ENCODE measurements around the gene PALLD. TPM values are rescaled to one million over a fixed set of nuclear protein-coding genes. Genes with fewer than 3 reads are reported as not detected.
A peak's percentile ranks its signal among the peaks of the same experiment; 100 is the strongest.

The PALLD gene
- total RNA-seq, 1 experiment from 2014 or later, result 27.6 TPM

DNA sequence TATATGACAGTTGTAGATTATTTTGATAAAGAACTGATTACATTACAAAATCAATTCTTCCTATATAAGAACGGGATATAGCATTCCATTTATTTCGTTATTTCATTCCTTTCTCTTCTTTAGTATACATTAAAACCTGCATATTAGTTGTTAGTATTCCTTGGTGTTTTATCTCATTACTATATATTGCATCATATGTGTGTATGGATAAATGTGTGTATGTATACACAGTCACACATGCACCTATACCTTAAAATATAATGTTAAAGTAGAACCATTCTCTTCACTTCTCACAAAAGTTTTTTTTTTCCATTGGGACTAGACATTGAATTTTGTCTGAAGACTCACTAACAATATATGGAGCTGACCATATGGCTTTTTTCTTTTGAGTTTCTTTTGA, 5.3 kb upstream of the PALLD start:
- H3K4me3 Mint-ChIP-seq (ENCODE audit: low read depth, unreplicated experiment), result no peak overlapping the region
- no peak overlapping the region for H3K27ac Mint-ChIP-seq (ENCODE audit: unreplicated experiment)
- DNase-seq, result no peak
- H3K27me3 Mint-ChIP-seq (ENCODE audit: unreplicated experiment), result no peaks in the 10 kb centered on the region
- H3K4me1 Mint-ChIP-seq (ENCODE audit: low read depth, unreplicated experiment), result peaks cover 15% of the 10 kb centered on the region
- BruUV-seq (replicated peaks), result no TSS peak
- H3K36me3 Mint-ChIP-seq (ENCODE audit: insufficient read depth, unreplicated experiment), result no peaks in the 10 kb centered on the region
- CTCF ChIA-PET, result no interaction called here
- intact Hi-C loops (cut with micrococcal nuclease; ENCODE audit: unreplicated experiment), result no loop called here
- no peaks in the 10 kb centered on the region for H3K9me3 Mint-ChIP-seq (ENCODE audit: low read depth, unreplicated experiment)
- TF ChIP-seq, protein P1, sequence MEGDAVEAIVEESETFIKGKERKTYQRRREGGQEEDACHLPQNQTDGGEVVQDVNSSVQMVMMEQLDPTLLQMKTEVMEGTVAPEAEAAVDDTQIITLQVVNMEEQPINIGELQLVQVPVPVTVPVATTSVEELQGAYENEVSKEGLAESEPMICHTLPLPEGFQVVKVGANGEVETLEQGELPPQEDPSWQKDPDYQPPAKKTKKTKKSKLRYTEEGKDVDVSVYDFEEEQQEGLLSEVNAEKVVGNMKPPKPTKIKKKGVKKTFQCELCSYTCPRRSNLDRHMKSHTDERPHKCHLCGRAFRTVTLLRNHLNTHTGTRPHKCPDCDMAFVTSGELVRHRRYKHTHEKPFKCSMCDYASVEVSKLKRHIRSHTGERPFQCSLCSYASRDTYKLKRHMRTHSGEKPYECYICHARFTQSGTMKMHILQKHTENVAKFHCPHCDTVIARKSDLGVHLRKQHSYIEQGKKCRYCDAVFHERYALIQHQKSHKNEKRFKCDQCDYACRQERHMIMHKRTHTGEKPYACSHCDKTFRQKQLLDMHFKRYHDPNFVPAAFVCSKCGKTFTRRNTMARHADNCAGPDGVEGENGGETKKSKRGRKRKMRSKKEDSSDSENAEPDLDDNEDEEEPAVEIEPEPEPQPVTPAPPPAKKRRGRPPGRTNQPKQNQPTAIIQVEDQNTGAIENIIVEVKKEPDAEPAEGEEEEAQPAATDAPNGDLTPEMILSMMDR (IDR thresholded peaks at IDR 0.05; ENCODE audit: unreplicated experiment), result no peak

DNA sequence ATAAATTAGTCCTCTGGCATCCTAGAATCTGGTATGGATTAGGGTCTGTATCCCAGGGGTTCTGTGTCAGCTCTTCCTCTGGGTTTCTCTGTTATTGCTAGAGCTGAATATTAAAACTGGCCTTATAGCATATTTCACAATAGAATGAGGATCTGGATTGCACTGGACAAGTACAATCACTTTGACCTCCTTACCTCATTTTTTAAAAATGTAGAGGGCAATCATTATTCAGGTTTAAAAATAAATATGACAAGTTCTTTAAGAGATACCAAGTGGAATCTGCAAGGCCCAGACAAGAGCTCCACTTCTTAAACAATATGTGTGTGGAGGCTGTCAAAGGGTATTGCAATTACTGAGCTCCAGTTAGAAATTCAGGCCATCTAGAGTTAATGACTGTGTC, 1.4 kb downstream of the PALLD start:
- CTCF ChIA-PET, result no interaction called here
- no TSS peak for BruUV-seq (replicated peaks)
- no peak overlapping the region for H3K4me3 Mint-ChIP-seq (ENCODE audit: low read depth, unreplicated experiment)
- H3K27ac Mint-ChIP-seq (ENCODE audit: unreplicated experiment), result no peak overlapping the region
- no peak for DNase-seq
- peaks cover 12% of the 10 kb centered on the region for H3K4me1 Mint-ChIP-seq (ENCODE audit: low read depth, unreplicated experiment)
- intact Hi-C loops (cut with micrococcal nuclease; ENCODE audit: unreplicated experiment), result no loop called here
- no peaks in the 10 kb centered on the region for H3K9me3 Mint-ChIP-seq (ENCODE audit: low read depth, unreplicated experiment)
- no peaks in the 10 kb centered on the region for H3K36me3 Mint-ChIP-seq (ENCODE audit: insufficient read depth, unreplicated experiment)
- TF ChIP-seq, protein P1 (IDR thresholded peaks at IDR 0.05; ENCODE audit: unreplicated experiment), result no peak
- H3K27me3 Mint-ChIP-seq (ENCODE audit: unreplicated experiment), result no peaks in the 10 kb centered on the region

- DNase-seq, result no peak
- no peak overlapping the region for H3K4me3 Mint-ChIP-seq (ENCODE audit: low read depth, unreplicated experiment)
- TF ChIP-seq, protein P1 (IDR thresholded peaks at IDR 0.05; ENCODE audit: unreplicated experiment), result no peak
- H3K36me3 Mint-ChIP-seq (ENCODE audit: insufficient read depth, unreplicated experiment), result no peaks in the 10 kb centered on the region
- CTCF ChIA-PET, result no interaction called here
- BruUV-seq (replicated peaks), result no TSS peak
- no peaks in the 10 kb centered on the region for H3K9me3 Mint-ChIP-seq (ENCODE audit: low read depth, unreplicated experiment)
- intact Hi-C loops (cut with micrococcal nuclease; ENCODE audit: unreplicated experiment), result no loop called here
- H3K27me3 Mint-ChIP-seq (ENCODE audit: unreplicated experiment), result no peaks in the 10 kb centered on the region
- peaks cover 12% of the 10 kb centered on the region for H3K4me1 Mint-ChIP-seq (ENCODE audit: low read depth, unreplicated experiment)
- no peak overlapping the region for H3K27ac Mint-ChIP-seq (ENCODE audit: unreplicated experiment)
Measured at GRCh38 chr4:168499241-168499640, 2.4 kb downstream of the PALLD start.

DNA sequence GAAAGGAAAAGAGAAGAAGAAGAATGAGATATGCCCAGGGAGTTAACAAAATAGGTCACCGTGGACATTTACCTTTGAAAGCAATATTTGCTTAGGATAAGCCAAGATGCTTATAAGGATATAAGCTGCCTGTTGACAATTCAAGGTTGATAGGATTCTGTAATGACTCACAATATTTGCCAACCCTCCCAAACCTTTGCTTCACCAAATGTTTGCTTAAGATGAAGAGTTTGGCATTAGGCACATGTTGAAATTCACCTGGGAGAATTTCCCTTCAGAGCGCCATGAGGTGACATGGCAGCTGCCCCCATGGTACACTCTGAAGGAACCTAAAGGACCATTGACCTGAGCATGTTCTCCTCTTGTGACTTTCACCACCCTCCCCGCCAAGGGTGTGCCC, 4.6 kb downstream of the PALLD start:
- Mint-ChIP-seq H3K27ac (ENCODE audit: unreplicated experiment) (no peak overlapping the region), H3K27me3 (ENCODE audit: unreplicated experiment) (no peaks in the 10 kb centered on the region), H3K4me1 (ENCODE audit: low read depth, unreplicated experiment) (peaks cover 12% of the 10 kb centered on the region), H3K9me3 (ENCODE audit: low read depth, unreplicated experiment) (no peaks in the 10 kb centered on the region), H3K4me3 (ENCODE audit: low read depth, unreplicated experiment) (no peak overlapping the region), H3K36me3 (ENCODE audit: insufficient read depth, unreplicated experiment) (no peaks in the 10 kb centered on the region)
- DNase-seq, result peak; percentile 15
- BruUV-seq (replicated peaks), result no TSS peak
- TF ChIP-seq, protein P1 (IDR thresholded peaks at IDR 0.05; ENCODE audit: unreplicated experiment), result no peak
- intact Hi-C loops (cut with micrococcal nuclease; ENCODE audit: unreplicated experiment), result no loop called here
- CTCF ChIA-PET, result interaction anchor here (1.5 kb wide), 1 partner anchor 14 kb away, joined by 4 read pairs; no protein-coding TSS in a partner anchor

Measured in Calu3 (cell line).